HEK293 (cell line): ENCODE measurements around the gene ANTXR2.

Experiments
- CTCF ChIA-PET: fragments of 350-600 bp; formaldehyde crosslinking; extraction: SDS; loops from one replicate; lab custom pipeline; 2021; ENCODE audit warnings: antibody characterized with exemption; lab: Yijun Ruan, JAX
- POLR2A ChIA-PET: fragments of 300-600 bp; formaldehyde crosslinking; extraction: SDS; loops from one replicate; lab custom pipeline; 2020; ENCODE audit warnings: antibody characterized with exemption, inconsistent platforms; lab: Yijun Ruan, JAX
- H3K27ac ChIP-seq: fragments of 200-500 bp; sonication (Bioruptor generic); 2 replicates; pipeline ENCODE4 v1.5.1; 2014; ENCODE audit warnings: low read depth, low read length, control low read depth, inconsistent platforms; ENCODE audit errors: extremely low read depth
- H3K36me3 ChIP-seq, 2 experiments: fragments of 200-500 bp in 1 of 2; sonication (Bioruptor generic) in 1 of 2; 1 replicate in 1 of 2; 2 replicates in 1 of 2; pipeline ENCODE4 v1.5.1; 2014 to 2017; ENCODE audit warnings: inconsistent platforms in 2 of 2, low read length in 2 of 2; ENCODE audit not compliant: control insufficient read depth in 2 of 2, insufficient read depth in 1 of 2
- H3K4me1 ChIP-seq: fragments of 200-500 bp; sonication (Bioruptor generic); 2 replicates; pipeline ENCODE4 v1.5.1; 2014; ENCODE audit warnings: mild to moderate bottlenecking, low read length, inconsistent platforms; ENCODE audit not compliant: control insufficient read depth, insufficient read depth
- H3K4me3 ChIP-seq: 2 replicates; pipeline ENCODE4 v1.5.1; 2011; ENCODE audit warnings: low read depth, mild to moderate bottlenecking, control low read depth, low read length, moderate library complexity
- H3K9me3 ChIP-seq: fragments of 200-500 bp; sonication (Bioruptor generic); 2 replicates; pipeline ENCODE4 v1.5.1; 2014; ENCODE audit warnings: low read depth, low read length, inconsistent platforms; ENCODE audit not compliant: control insufficient read depth, insufficient read depth
- GLI2 ChIP-seq: fragments of 450-650 bp; formaldehyde crosslinking; IDR thresholded peaks from 2 replicates; pipeline ENCODE4; 2017; ENCODE audit warnings: missing biosample characterization, missing genetic modification characterization, low read depth, borderline replicate concordance
- GLIS2 ChIP-seq: fragments of 450-650 bp; formaldehyde crosslinking; IDR thresholded peaks from 2 replicates; pipeline ENCODE4 v1.5.1; 2016; ENCODE audit warnings: missing biosample characterization, missing genetic modification characterization
- KLF7 ChIP-seq: fragments of 450-650 bp; formaldehyde crosslinking; IDR thresholded peaks from 2 replicates; pipeline ENCODE4 v1.5.1; 2016; ENCODE audit warnings: missing biosample characterization, missing genetic modification characterization, borderline replicate concordance
- MZF1 ChIP-seq: fragments of 450-650 bp; formaldehyde crosslinking; IDR thresholded peaks from 2 replicates; pipeline ENCODE4 v1.5.1; 2017; ENCODE audit warnings: missing biosample characterization, missing genetic modification characterization, borderline replicate concordance
- ZBTB1 ChIP-seq: fragments of 450-650 bp; formaldehyde crosslinking; IDR thresholded peaks from 2 replicates; pipeline ENCODE4 v1.5.1; 2016; ENCODE audit warnings: missing biosample characterization, missing genetic modification characterization
- ZBTB21 ChIP-seq: fragments of 450-650 bp; formaldehyde crosslinking; IDR thresholded peaks from 2 replicates; pipeline ENCODE4 v1.5.1; 2017; ENCODE audit warnings: missing biosample characterization, missing genetic modification characterization
- ZFHX2 ChIP-seq: fragments of 450-650 bp; formaldehyde crosslinking; conservative IDR thresholded peaks from 2 replicates; pipeline ENCODE4 v1.5.1; 2016; ENCODE audit warnings: missing biosample characterization, missing genetic modification characterization
- ZFP3 ChIP-seq: fragments of 450-650 bp; formaldehyde crosslinking; IDR thresholded peaks from 2 replicates; pipeline ENCODE4 v1.5.1; 2016; ENCODE audit warnings: low read depth, missing biosample characterization, missing genetic modification characterization
- ZNF157 ChIP-seq: fragments of 450-650 bp; formaldehyde crosslinking; IDR thresholded peaks from 2 replicates; pipeline ENCODE4 v1.5.1; 2016; ENCODE audit warnings: missing biosample characterization, missing genetic modification characterization
- ZNF184 ChIP-seq: fragments of 450-650 bp; IDR thresholded peaks from 2 replicates; pipeline ENCODE4 v1.5.1; 2018; ENCODE audit warnings: missing biosample characterization, mild to moderate bottlenecking, missing genetic modification characterization
- ZNF211 ChIP-seq: fragments of 450-650 bp; formaldehyde crosslinking; IDR thresholded peaks from 2 replicates; pipeline ENCODE4 v1.5.1; 2016; ENCODE audit warnings: low read depth, missing biosample characterization, missing genetic modification characterization
- ZNF302 ChIP-seq: fragments of 450-650 bp; formaldehyde crosslinking; IDR thresholded peaks from 2 replicates; pipeline ENCODE4 v1.5.1; 2016; ENCODE audit warnings: missing biosample characterization, missing genetic modification characterization, low read depth
- ZNF404 ChIP-seq: fragments of 450-650 bp; formaldehyde crosslinking; IDR thresholded peaks from 2 replicates; pipeline ENCODE4 v1.5.1; 2017; ENCODE audit warnings: missing biosample characterization, missing genetic modification characterization
- ZNF555 ChIP-seq: fragments of 450-650 bp; formaldehyde crosslinking; conservative IDR thresholded peaks from 2 replicates; pipeline ENCODE4 v1.5.1; 2017; ENCODE audit warnings: missing biosample characterization, mild to moderate bottlenecking, missing genetic modification characterization, inconsistent platforms
- ZNF76 ChIP-seq: fragments of 450-650 bp; formaldehyde crosslinking; IDR thresholded peaks from 2 replicates; pipeline ENCODE4; 2016; ENCODE audit warnings: low read depth, missing biosample characterization, missing genetic modification characterization, borderline replicate concordance
- TF ChIP-seq, protein P1 (sequence below): fragments of 450-650 bp; formaldehyde crosslinking; conservative IDR thresholded peaks from 2 replicates; pipeline ENCODE4 v1.5.1; 2016; ENCODE audit warnings: low read depth, missing biosample characterization, missing genetic modification characterization
- TF ChIP-seq, protein P2 (sequence below): fragments of 450-650 bp; formaldehyde crosslinking; IDR thresholded peaks from 2 replicates; pipeline ENCODE4 v1.5.1; 2016; ENCODE audit warnings: missing biosample characterization, missing genetic modification characterization
- TF ChIP-seq, protein P3 (sequence below): sonication (generic); formaldehyde crosslinking; IDR thresholded peaks from 2 replicates; pipeline ENCODE4 v1.8.1; 2022; ENCODE audit warnings: mild to moderate bottlenecking, moderate library complexity, missing genetic modification reagents
- TF ChIP-seq, protein P4 (sequence below): fragments of 450-650 bp; formaldehyde crosslinking; IDR thresholded peaks from 2 replicates; pipeline ENCODE4 v1.5.1; 2017; ENCODE audit warnings: missing biosample characterization, missing genetic modification characterization
- TF ChIP-seq, protein P5 (sequence below): fragments of 450-650 bp; formaldehyde crosslinking; IDR thresholded peaks from 2 replicates; pipeline ENCODE4 v1.5.0; 2017; ENCODE audit warnings: missing biosample characterization, missing genetic modification characterization, borderline replicate concordance

The ANTXR2 gene

DNA sequence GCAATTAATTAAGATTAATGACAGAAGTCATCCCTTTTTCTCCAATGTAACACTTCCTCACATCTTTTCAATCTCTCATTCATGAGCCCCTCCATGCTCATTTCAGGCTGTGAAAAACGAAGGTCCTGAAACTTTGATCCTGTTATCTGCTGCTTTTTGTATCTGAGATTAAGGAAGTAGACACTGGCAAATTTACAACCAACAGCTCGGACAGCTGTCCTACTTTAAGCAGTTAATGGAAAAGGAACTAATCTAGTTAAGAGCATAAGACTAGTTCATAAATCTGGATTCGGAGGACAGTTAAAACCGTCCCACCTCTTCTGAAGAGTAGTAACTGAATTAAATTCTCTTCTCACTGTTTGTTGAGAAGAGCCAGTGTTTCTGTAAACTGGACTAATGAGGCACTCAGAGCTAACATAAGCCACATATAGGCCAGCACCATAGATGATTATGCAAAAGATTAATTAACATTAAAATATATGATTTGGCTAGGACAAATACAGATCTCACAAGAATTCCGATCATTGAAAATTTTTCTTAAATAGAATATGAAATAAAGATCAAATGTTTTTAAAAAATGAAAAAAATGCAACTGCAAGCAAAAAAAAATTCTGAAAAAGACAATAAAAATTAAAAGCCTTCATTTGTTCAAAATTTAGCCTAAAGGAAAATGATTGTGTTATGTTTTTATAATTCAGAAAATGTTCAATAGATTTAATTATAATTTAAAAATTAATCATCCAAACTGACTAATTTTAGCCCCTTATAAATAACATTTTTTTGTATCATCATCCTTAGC lies 114.4 kb downstream of the ANTXR2 start:
- CTCF ChIA-PET, result interaction anchor here (1.1 kb wide), 1 partner anchor 22 kb away, joined by 3 read pairs; no protein-coding TSS in a partner anchor

DNA sequence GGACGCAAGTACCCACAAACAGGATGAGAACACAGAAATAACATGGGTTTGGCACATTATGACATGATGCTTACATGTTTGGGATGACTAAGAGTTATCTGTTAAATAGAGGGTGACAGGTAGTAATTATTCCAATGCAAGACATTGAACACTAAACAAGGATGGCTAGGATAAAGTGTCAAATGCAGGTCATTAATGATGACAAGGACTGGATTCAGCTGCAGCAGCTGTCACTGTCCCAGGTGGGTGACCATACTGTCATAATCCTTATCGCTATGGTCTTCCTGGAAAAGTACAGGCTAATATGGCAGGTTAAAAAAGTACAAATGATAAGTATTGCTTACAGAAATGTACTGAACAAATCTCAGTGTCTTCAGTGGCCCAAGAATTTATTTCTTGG lies 123.9 kb downstream of the ANTXR2 start:
- Histone ChIP-seq H3K36me3 (no peaks in the 10 kb centered on the region), H3K4me1 (no peaks in the 10 kb centered on the region), H3K27ac (no peak overlapping the region), H3K9me3 (no peaks in the 10 kb centered on the region), H3K4me3 (no peak overlapping the region)
- TF ChIP-seq MZF1 (tag by site-specific recombination) (no peak), ZBTB1 (no peak), KLF7 (no peak), ZNF302 (tag by site-specific recombination) (no peak), ZNF404 (tag by site-specific recombination) (no peak), ZFP3 (no peak)
- TF ChIP-seq, protein P1, sequence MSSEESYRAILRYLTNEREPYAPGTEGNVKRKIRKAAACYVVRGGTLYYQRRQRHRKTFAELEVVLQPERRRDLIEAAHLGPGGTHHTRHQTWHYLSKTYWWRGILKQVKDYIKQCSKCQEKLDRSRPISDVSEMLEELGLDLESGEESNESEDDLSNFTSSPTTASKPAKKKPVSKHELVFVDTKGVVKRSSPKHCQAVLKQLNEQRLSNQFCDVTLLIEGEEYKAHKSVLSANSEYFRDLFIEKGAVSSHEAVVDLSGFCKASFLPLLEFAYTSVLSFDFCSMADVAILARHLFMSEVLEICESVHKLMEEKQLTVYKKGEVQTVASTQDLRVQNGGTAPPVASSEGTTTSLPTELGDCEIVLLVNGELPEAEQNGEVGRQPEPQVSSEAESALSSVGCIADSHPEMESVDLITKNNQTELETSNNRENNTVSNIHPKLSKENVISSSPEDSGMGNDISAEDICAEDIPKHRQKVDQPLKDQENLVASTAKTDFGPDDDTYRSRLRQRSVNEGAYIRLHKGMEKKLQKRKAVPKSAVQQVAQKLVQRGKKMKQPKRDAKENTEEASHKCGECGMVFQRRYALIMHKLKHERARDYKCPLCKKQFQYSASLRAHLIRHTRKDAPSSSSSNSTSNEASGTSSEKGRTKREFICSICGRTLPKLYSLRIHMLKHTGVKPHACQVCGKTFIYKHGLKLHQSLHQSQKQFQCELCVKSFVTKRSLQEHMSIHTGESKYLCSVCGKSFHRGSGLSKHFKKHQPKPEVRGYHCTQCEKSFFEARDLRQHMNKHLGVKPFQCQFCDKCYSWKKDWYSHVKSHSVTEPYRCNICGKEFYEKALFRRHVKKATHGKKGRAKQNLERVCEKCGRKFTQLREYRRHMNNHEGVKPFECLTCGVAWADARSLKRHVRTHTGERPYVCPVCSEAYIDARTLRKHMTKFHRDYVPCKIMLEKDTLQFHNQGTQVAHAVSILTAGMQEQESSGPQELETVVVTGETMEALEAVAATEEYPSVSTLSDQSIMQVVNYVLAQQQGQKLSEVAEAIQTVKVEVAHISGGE (tag by site-specific recombination), result no peak
- ChIA-PET POLR2A (no interaction called here), CTCF (no interaction called here)

More for the DNA sequence above, 114.4 kb downstream of the ANTXR2 start:
- TF ChIP-seq ZNF555 (tag by site-specific recombination) (no peak), ZNF211 (no peak), GLIS2 (tag by site-specific recombination) (no peak), ZBTB21 (tag by site-specific recombination) (no peak), ZFHX2 (tag by site-specific recombination) (no peak), ZNF157 (no peak)
- TF ChIP-seq, protein P2, sequence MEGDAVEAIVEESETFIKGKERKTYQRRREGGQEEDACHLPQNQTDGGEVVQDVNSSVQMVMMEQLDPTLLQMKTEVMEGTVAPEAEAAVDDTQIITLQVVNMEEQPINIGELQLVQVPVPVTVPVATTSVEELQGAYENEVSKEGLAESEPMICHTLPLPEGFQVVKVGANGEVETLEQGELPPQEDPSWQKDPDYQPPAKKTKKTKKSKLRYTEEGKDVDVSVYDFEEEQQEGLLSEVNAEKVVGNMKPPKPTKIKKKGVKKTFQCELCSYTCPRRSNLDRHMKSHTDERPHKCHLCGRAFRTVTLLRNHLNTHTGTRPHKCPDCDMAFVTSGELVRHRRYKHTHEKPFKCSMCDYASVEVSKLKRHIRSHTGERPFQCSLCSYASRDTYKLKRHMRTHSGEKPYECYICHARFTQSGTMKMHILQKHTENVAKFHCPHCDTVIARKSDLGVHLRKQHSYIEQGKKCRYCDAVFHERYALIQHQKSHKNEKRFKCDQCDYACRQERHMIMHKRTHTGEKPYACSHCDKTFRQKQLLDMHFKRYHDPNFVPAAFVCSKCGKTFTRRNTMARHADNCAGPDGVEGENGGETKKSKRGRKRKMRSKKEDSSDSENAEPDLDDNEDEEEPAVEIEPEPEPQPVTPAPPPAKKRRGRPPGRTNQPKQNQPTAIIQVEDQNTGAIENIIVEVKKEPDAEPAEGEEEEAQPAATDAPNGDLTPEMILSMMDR (tag by site-specific recombination), result no peak
- TF ChIP-seq, protein P3, sequence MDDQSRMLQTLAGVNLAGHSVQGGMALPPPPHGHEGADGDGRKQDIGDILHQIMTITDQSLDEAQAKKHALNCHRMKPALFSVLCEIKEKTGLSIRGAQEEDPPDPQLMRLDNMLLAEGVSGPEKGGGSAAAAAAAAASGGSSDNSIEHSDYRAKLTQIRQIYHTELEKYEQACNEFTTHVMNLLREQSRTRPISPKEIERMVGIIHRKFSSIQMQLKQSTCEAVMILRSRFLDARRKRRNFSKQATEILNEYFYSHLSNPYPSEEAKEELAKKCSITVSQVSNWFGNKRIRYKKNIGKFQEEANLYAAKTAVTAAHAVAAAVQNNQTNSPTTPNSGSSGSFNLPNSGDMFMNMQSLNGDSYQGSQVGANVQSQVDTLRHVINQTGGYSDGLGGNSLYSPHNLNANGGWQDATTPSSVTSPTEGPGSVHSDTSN, result no peak
- TF ChIP-seq, all 188 proteins: peak for 0
- Histone ChIP-seq H3K4me3 (no peak overlapping the region), H3K9me3 (no peaks in the 10 kb centered on the region), H3K27ac (no peak overlapping the region), H3K36me3 (no peaks in the 10 kb centered on the region), H3K4me1 (no peaks in the 10 kb centered on the region)
- POLR2A ChIA-PET, result no interaction called here

DNA sequence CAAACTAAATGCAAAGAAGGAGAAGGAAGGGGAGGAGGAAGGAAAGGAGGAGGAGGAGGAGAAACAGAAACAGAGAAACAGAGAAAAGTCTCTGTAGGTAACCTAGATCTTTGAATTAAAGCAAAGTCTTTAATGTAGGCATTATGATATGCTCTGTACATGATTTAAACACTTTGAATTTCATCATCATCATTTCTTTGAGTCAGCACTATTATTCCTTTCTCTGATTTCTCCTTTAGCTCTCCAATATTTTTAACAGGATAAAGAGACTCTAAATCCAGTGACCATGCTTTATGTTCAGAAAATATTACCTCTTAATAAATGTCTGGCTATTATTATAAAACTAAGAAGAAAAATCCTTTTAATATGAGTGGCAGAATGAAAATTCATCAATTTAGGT lies 124.3 kb downstream of the ANTXR2 start:
- H3K9me3 ChIP-seq, result no peaks in the 10 kb centered on the region
- no peak overlapping the region for H3K27ac ChIP-seq
- CTCF ChIA-PET, result no interaction called here
- H3K4me3 ChIP-seq, result no peak overlapping the region
- POLR2A ChIA-PET, result no interaction called here
- no peaks in the 10 kb centered on the region for H3K36me3 ChIP-seq
- no peaks in the 10 kb centered on the region for H3K4me1 ChIP-seq
- TF ChIP-seq, protein P4, sequence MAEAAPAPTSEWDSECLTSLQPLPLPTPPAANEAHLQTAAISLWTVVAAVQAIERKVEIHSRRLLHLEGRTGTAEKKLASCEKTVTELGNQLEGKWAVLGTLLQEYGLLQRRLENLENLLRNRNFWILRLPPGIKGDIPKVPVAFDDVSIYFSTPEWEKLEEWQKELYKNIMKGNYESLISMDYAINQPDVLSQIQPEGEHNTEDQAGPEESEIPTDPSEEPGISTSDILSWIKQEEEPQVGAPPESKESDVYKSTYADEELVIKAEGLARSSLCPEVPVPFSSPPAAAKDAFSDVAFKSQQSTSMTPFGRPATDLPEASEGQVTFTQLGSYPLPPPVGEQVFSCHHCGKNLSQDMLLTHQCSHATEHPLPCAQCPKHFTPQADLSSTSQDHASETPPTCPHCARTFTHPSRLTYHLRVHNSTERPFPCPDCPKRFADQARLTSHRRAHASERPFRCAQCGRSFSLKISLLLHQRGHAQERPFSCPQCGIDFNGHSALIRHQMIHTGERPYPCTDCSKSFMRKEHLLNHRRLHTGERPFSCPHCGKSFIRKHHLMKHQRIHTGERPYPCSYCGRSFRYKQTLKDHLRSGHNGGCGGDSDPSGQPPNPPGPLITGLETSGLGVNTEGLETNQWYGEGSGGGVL, result no peak
- TF ChIP-seq ZNF76 (tag by site-specific recombination) (no peak), GLI2 (no peak), ZNF211 (no peak), KLF7 (no peak), ZNF184 (tag by site-specific recombination) (no peak), ZFHX2 (tag by site-specific recombination) (no peak)
- TF ChIP-seq, protein P5, sequence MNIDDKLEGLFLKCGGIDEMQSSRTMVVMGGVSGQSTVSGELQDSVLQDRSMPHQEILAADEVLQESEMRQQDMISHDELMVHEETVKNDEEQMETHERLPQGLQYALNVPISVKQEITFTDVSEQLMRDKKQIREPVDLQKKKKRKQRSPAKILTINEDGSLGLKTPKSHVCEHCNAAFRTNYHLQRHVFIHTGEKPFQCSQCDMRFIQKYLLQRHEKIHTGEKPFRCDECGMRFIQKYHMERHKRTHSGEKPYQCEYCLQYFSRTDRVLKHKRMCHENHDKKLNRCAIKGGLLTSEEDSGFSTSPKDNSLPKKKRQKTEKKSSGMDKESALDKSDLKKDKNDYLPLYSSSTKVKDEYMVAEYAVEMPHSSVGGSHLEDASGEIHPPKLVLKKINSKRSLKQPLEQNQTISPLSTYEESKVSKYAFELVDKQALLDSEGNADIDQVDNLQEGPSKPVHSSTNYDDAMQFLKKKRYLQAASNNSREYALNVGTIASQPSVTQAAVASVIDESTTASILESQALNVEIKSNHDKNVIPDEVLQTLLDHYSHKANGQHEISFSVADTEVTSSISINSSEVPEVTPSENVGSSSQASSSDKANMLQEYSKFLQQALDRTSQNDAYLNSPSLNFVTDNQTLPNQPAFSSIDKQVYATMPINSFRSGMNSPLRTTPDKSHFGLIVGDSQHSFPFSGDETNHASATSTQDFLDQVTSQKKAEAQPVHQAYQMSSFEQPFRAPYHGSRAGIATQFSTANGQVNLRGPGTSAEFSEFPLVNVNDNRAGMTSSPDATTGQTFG (tag by site-specific recombination), result no peak
